Loucy (cell line): ENCODE results near the gene NDUFS6.

Experiments
- EZH2phosphoT487 ChIP-seq: fragments of 200-600 bp; IDR thresholded peaks from 2 replicates; pipeline ENCODE4 v1.6.1; 2018; ENCODE audit warnings: antibody characterized with exemption, mild to moderate bottlenecking, moderate library complexity, borderline replicate concordance
- TF ChIP-seq, protein P1 (sequence below): fragments of 200-600 bp; sonication (generic); conservative IDR thresholded peaks from 2 replicates; pipeline ENCODE4 v1.5.1; 2014; ENCODE audit warnings: mild to moderate bottlenecking, antibody characterized with exemption, low read length

DNA sequence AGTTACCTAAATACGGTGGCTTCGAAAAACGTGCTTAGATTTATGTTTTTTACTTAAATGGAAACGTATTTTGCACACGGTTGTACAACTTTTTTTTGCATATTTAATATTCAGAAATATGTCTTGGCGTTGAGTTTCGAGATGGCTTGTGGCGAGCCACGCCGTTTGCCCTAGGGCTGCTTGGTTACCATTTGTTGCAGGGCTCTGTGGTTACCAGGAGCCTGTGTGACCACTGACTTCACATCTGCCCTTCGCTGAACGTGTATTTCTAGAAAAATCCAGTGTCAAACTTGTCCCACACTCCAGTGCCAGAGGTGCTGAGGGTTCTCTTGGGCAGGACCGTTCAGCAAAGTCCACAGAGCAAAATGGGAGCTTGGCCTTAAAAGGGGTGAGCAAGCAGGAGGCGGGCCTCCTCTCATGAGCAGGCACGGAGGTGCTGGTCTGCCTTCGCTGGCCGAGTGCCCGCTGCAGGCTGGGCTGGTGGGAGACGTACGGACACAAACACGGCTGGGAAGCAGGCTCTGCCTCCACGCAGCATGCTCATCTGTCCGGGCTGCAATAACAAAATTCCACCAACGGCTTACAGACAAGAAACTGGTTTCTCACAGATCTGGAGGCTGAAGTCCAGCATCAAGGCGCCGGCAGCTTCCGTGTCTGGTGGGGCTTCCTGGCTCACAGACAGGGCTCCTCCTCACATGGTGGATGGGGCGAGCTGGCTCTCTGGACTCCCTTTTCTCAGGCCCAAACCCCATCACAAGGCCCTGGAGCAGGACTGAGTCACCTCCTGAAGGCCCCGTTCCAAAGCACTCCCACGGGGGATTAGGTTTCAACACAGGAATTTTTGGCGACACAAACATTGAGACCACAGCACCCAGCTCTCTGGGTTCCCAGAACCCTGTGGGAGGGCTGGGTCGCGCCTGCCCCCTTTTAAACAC is 7.0 kb upstream of the NDUFS6 start:
- TF ChIP-seq, protein P1, sequence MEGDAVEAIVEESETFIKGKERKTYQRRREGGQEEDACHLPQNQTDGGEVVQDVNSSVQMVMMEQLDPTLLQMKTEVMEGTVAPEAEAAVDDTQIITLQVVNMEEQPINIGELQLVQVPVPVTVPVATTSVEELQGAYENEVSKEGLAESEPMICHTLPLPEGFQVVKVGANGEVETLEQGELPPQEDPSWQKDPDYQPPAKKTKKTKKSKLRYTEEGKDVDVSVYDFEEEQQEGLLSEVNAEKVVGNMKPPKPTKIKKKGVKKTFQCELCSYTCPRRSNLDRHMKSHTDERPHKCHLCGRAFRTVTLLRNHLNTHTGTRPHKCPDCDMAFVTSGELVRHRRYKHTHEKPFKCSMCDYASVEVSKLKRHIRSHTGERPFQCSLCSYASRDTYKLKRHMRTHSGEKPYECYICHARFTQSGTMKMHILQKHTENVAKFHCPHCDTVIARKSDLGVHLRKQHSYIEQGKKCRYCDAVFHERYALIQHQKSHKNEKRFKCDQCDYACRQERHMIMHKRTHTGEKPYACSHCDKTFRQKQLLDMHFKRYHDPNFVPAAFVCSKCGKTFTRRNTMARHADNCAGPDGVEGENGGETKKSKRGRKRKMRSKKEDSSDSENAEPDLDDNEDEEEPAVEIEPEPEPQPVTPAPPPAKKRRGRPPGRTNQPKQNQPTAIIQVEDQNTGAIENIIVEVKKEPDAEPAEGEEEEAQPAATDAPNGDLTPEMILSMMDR = no peak
- no peak for TF ChIP-seq EZH2phosphoT487
